ENCODE measurements around the gene MRTFA. TPM values are rescaled to one million over a fixed set of nuclear protein-coding genes. Genes with fewer than 3 reads are reported as not detected.
A peak's percentile ranks its signal among the peaks of the same experiment; 100 is the strongest.

MRTFA gene
- total RNA-seq, 2 experiments from 2014 or later, result 47.7 to 66.9 TPM

GRCh38 chr22:40648386-40648785 is 11.9 kb upstream of the MRTFA start:
- CTCF ChIA-PET (ENCODE audit: unreplicated experiment), result no interaction called here
- TF ChIP-seq CTCF (conservative IDR thresholded peaks at IDR 0.05; ENCODE audit: low read length) (no peak), EZH2phosphoT487 (IDR thresholded peaks at IDR 0.05; ENCODE audit: borderline replicate concordance, low read depth, low read length) (no peak)
- H3K4me1 ChIP-seq (ENCODE audit: insufficient read depth, low read length, poor library complexity, severe bottlenecking), result peaks cover 48% of the 10 kb centered on the region
- no peak overlapping the region for H3K27ac ChIP-seq (ENCODE audit: low read depth, low read length, poor library complexity, severe bottlenecking)
- H4K20me1 ChIP-seq (ENCODE audit: insufficient read depth, low read length), result no peaks in the 10 kb centered on the region
- H3K9me2 ChIP-seq (ENCODE audit: insufficient read depth, low read length), result no peaks in the 10 kb centered on the region
- H2AFZ ChIP-seq (ENCODE audit: low read length), result peak overlapping the region; percentile 66; the same call in 1 of the 2 replicates
- intact Hi-C loops (cut with micrococcal nuclease; ENCODE audit: unreplicated experiment), result loop anchor here (10.0 kb wide), 1 partner anchor 274 kb away; the partner anchor contains the start of gene SGSM3
- peak; percentile 41 for DNase-seq (ENCODE audit: low spot score)
- H3K4me2 ChIP-seq (ENCODE audit: low read length), result peak overlapping the region; percentile 33; the same call in 1 of the 2 replicates
- no TSS peak for BruUV-seq (replicated peaks)
- no peaks in the 10 kb centered on the region for H3K9me3 ChIP-seq (ENCODE audit: low read length)
- peaks cover 5% of the 10 kb centered on the region; the same call in 1 of the 2 replicates for H3K79me2 ChIP-seq (ENCODE audit: insufficient read depth, low read depth, low read length)
- H3K4me3 ChIP-seq (ENCODE audit: low read depth, low read length, poor library complexity, severe bottlenecking), result no peak overlapping the region
- POLR2A ChIA-PET, result no interaction called here
- no peaks in the 10 kb centered on the region for H3K36me3 ChIP-seq (ENCODE audit: insufficient read depth, low read length)

GRCh38 chr22:40645579-40646197 is 9.2 kb upstream of the MRTFA start:
- Histone ChIP-seq H3K4me1 (ENCODE audit: insufficient read depth, low read length, poor library complexity, severe bottlenecking) (peaks cover 33% of the 10 kb centered on the region), H3K4me2 (ENCODE audit: low read length) (peak overlapping the region; percentile 59), H3K36me3 (ENCODE audit: insufficient read depth, low read length) (no peaks in the 10 kb centered on the region), H4K20me1 (ENCODE audit: insufficient read depth, low read length) (no peaks in the 10 kb centered on the region), H3K27ac (ENCODE audit: low read depth, low read length, poor library complexity, severe bottlenecking) (no peak overlapping the region), H3K79me2 (ENCODE audit: insufficient read depth, low read depth, low read length) (no peaks in the 10 kb centered on the region), H3K9me2 (ENCODE audit: insufficient read depth, low read length) (no peaks in the 10 kb centered on the region), H3K4me3 (ENCODE audit: low read depth, low read length, poor library complexity, severe bottlenecking) (no peak overlapping the region), H2AFZ (ENCODE audit: low read length) (peak overlapping the region; percentile 89), H3K9me3 (ENCODE audit: low read length) (no peaks in the 10 kb centered on the region)
- no TSS peak for BruUV-seq (replicated peaks)
- TF ChIP-seq CTCF (conservative IDR thresholded peaks at IDR 0.05; ENCODE audit: low read length), result no peak
- TF ChIP-seq EZH2phosphoT487 (IDR thresholded peaks at IDR 0.05; ENCODE audit: borderline replicate concordance, low read depth, low read length), result no peak
- intact Hi-C loops (cut with micrococcal nuclease; ENCODE audit: unreplicated experiment), result loop anchor here (1.0 to 10.0 kb wide), 3 partner anchors 120 to 271 kb away; partner anchors contain the start of gene SGSM3
- ChIA-PET POLR2A (interaction anchor here (0.5 to 1.2 kb wide), 5 partner anchors 24 to 258 kb away, joined by 3 to 11 read pairs (median 3); no protein-coding TSS in a partner anchor), CTCF (ENCODE audit: unreplicated experiment) (interaction anchor here (0.6 to 2.0 kb wide), 4 partner anchors 9 to 139 kb away, joined by 3 to 8 read pairs (median 5); partner anchors contain the start of gene MRTFA)
- no peak for DNase-seq (ENCODE audit: low spot score)

DNA sequence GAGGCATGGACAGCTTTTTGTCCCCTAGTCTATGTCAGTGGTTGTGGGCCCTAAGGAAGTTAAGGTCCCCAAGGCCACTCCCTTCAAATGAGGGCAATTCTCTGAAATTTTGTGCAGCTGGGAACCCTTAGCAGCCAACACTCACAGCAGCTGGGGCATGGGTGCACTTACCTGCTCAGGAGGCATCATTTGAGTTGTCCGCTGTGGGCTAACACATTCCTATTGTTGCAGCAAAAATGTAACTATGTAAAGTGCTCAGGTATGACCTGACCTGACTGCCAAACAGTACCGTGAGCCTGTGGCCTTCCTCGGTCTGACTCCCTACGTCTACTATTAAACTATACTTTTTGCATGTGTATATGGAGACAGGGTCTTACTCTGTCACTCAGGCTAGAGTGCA is 5.8 kb upstream of the MRTFA start:
- no TSS peak for BruUV-seq (replicated peaks)
- intact Hi-C loops (cut with micrococcal nuclease; ENCODE audit: unreplicated experiment), result loop anchor here (10.0 kb wide), 1 partner anchor 268 kb away; the partner anchor contains the start of gene SGSM3
- POLR2A ChIA-PET, result interaction anchor here (0.8 kb wide), 1 partner anchor 108 kb away, joined by 3 read pairs; no protein-coding TSS in a partner anchor
- no peak overlapping the region for H2AFZ ChIP-seq (ENCODE audit: low read length)
- no peaks in the 10 kb centered on the region for H3K9me2 ChIP-seq (ENCODE audit: insufficient read depth, low read length)
- no peak overlapping the region for H3K27ac ChIP-seq (ENCODE audit: low read depth, low read length, poor library complexity, severe bottlenecking)
- H3K36me3 ChIP-seq (ENCODE audit: insufficient read depth, low read length), result no peaks in the 10 kb centered on the region
- DNase-seq (ENCODE audit: low spot score), result no peak
- H3K9me3 ChIP-seq (ENCODE audit: low read length), result no peaks in the 10 kb centered on the region
- no peaks in the 10 kb centered on the region for H4K20me1 ChIP-seq (ENCODE audit: insufficient read depth, low read length)
- CTCF ChIA-PET (ENCODE audit: unreplicated experiment), result no interaction called here
- TF ChIP-seq CTCF (conservative IDR thresholded peaks at IDR 0.05; ENCODE audit: low read length) (no peak), EZH2phosphoT487 (IDR thresholded peaks at IDR 0.05; ENCODE audit: borderline replicate concordance, low read depth, low read length) (no peak)
- H3K79me2 ChIP-seq (ENCODE audit: insufficient read depth, low read depth, low read length), result no peaks in the 10 kb centered on the region
- no peak overlapping the region for H3K4me2 ChIP-seq (ENCODE audit: low read length)
- peaks cover 29% of the 10 kb centered on the region for H3K4me1 ChIP-seq (ENCODE audit: insufficient read depth, low read length, poor library complexity, severe bottlenecking)
- no peak overlapping the region for H3K4me3 ChIP-seq (ENCODE audit: low read depth, low read length, poor library complexity, severe bottlenecking)
